GM20431 (cell line): ENCODE measurements around the gene C4BPB.

Experiments used
- in situ Hi-C: fragments of 300-500 bp; cut with MseI, MboI; formaldehyde crosslinking; loops from one replicate; pipeline ENCODE4 v1.15.0; 2020; ENCODE audit warnings: low sequenced_read_pairs; ENCODE audit not compliant: unreplicated experiment

Gene C4BPB

GRCh38 chr1:207058878-207059867, 29.5 kb upstream of the C4BPB start:
- in situ Hi-C loops, result no loop called here

- in situ Hi-C loops, result no loop called here
Observed at GRCh38 chr1:207059881-207060280, 28.8 kb upstream of the C4BPB start.

GRCh38 chr1:207060596-207060995, 28.1 kb upstream of the C4BPB start:
- in situ Hi-C loops, result no loop called here

- in situ Hi-C loops, result no loop called here
Observed at GRCh38 chr1:207062058-207062457, 26.6 kb upstream of the C4BPB start.

- in situ Hi-C loops, result no loop called here
Observed at GRCh38 chr1:207063014-207063413, 25.6 kb upstream of the C4BPB start.

GRCh38 chr1:207064561-207064960, 24.1 kb upstream of the C4BPB start:
- in situ Hi-C loops, result no loop called here

GRCh38 chr1:207067185-207067584, 21.5 kb upstream of the C4BPB start:
- in situ Hi-C loops, result no loop called here

- in situ Hi-C loops, result no loop called here
Observed at GRCh38 chr1:207067665-207068064, 21.0 kb upstream of the C4BPB start.

- in situ Hi-C loops, result no loop called here
Observed at GRCh38 chr1:207069061-207069460, 19.6 kb upstream of the C4BPB start.

GRCh38 chr1:207069858-207070506, 18.7 kb upstream of the C4BPB start:
- in situ Hi-C loops, result no loop called here

GRCh38 chr1:207070811-207071210, 17.8 kb upstream of the C4BPB start:
- in situ Hi-C loops, result no loop called here

- in situ Hi-C loops, result no loop called here
Observed at GRCh38 chr1:207071426-207071825, 17.2 kb upstream of the C4BPB start.

GRCh38 chr1:207072233-207072632, 16.4 kb upstream of the C4BPB start:
- in situ Hi-C loops, result no loop called here

GRCh38 chr1:207073906-207074820, 14.5 kb upstream of the C4BPB start:
- in situ Hi-C loops, result no loop called here

- in situ Hi-C loops, result loop anchor here (25.0 kb wide), 2 partner anchors 336 to 411 kb away; partner anchors contain the start of gene CR1
Observed at GRCh38 chr1:207076181-207076955, 12.3 kb upstream of the C4BPB start.

- in situ Hi-C loops, result loop anchor here (25.0 kb wide), 2 partner anchors 335 to 410 kb away; partner anchors contain the start of gene CR1
Observed at GRCh38 chr1:207077012-207077411, 11.6 kb upstream of the C4BPB start.

- in situ Hi-C loops, result loop anchor here (25.0 kb wide), 2 partner anchors 335 to 410 kb away; partner anchors contain the start of gene CR1
Observed at GRCh38 chr1:207077470-207078377, 10.9 kb upstream of the C4BPB start.

GRCh38 chr1:207078578-207079132, 10.0 kb upstream of the C4BPB start:
- in situ Hi-C loops, result loop anchor here (25.0 kb wide), 2 partner anchors 334 to 409 kb away; partner anchors contain the start of gene CR1
